ENCODE results near the gene TRMT1. TPM values are rescaled to one million over a fixed set of nuclear protein-coding genes. Genes with fewer than 3 reads are reported as not detected.
"Not testable (repeated sequence)": the region's sequence is repeated elsewhere in the genome, so short reads cannot be mapped to it uniquely, and the experiment has no call there.

TRMT1 gene
- total RNA-seq, 2 experiments from 2014 or later = 29.4 to 29.7 TPM

- Mint-ChIP-seq H3K4me1 (peaks cover 24% of the 10 kb centered on the region), H3K4me3 (peak overlapping the region; percentile 95), H3K36me3 (ENCODE audit: low read depth) (peaks cover 27% of the 10 kb centered on the region), H3K27ac (peak overlapping the region; percentile 24)
- H3K27me3 Mint-ChIP-seq, H3K9me3 Mint-ChIP-seq: not testable (repeated sequence)
- ChIA-PET CTCF (interaction anchor here (0.6 to 2.3 kb wide), 10 partner anchors 19 to 184 kb away, joined by 3 to 12 read pairs (median 4); no protein-coding TSS in a partner anchor), POLR2A (interaction anchor here (1.4 to 5.0 kb wide), 7 partner anchors 13 to 44 kb away, joined by 3 to 335 read pairs (median 10); partner anchors contain the start of gene NACC1)
- DNase-seq = peak; percentile 27
Observed at GRCh38 chr19:13149173-13149627, 32.7 kb upstream of the TRMT1 start.

- DNase-seq = no peak
- Mint-ChIP-seq H3K27ac (no peak overlapping the region), H3K36me3 (ENCODE audit: low read depth) (peaks cover 16% of the 10 kb centered on the region), H3K9me3 (no peaks in the 10 kb centered on the region), H3K27me3 (no peaks in the 10 kb centered on the region), H3K4me3 (no peak overlapping the region), H3K4me1 (peaks cover 21% of the 10 kb centered on the region)
- CTCF ChIA-PET = no interaction called here
- POLR2A ChIA-PET = interaction anchor here (2.3 kb wide), 1 partner anchor 11 kb away, joined by 8 read pairs; no protein-coding TSS in a partner anchor
Observed at GRCh38 chr19:13146763-13147563, 30.4 kb upstream of the TRMT1 start.

- POLR2A ChIA-PET = no interaction called here
- CTCF ChIA-PET = no interaction called here
- Mint-ChIP-seq H3K27me3 (no peaks in the 10 kb centered on the region), H3K27ac (peak overlapping the region; percentile 59), H3K4me3 (no peak overlapping the region), H3K36me3 (ENCODE audit: low read depth) (peaks cover 41% of the 10 kb centered on the region), H3K4me1 (peaks cover 2% of the 10 kb centered on the region), H3K9me3 (no peaks in the 10 kb centered on the region)
- no peak for DNase-seq
Observed at GRCh38 chr19:13139633-13140311, 23.2 kb upstream of the TRMT1 start.

GRCh38 chr19:13138916-13139198 lies 22.3 kb upstream of the TRMT1 start:
- CTCF ChIA-PET = no interaction called here
- no peak for DNase-seq
- POLR2A ChIA-PET = interaction anchor here (0.7 kb wide), 1 partner anchor 14 kb away, joined by 4 read pairs; no protein-coding TSS in a partner anchor
- no peaks in the 10 kb centered on the region for H3K27me3 Mint-ChIP-seq
- H3K9me3 Mint-ChIP-seq = no peaks in the 10 kb centered on the region
- H3K27ac Mint-ChIP-seq = no peak overlapping the region
- H3K4me1 Mint-ChIP-seq = peaks cover 7% of the 10 kb centered on the region
- H3K4me3 Mint-ChIP-seq = no peak overlapping the region
- peaks cover 37% of the 10 kb centered on the region for H3K36me3 Mint-ChIP-seq (ENCODE audit: low read depth)

GRCh38 chr19:13138171-13138915 lies 21.8 kb upstream of the TRMT1 start:
- no peak for DNase-seq
- Mint-ChIP-seq H3K4me3 (no peak overlapping the region), H3K9me3 (no peaks in the 10 kb centered on the region), H3K27me3 (no peaks in the 10 kb centered on the region), H3K4me1 (peaks cover 12% of the 10 kb centered on the region), H3K36me3 (ENCODE audit: low read depth) (peaks cover 39% of the 10 kb centered on the region), H3K27ac (no peak overlapping the region)
- POLR2A ChIA-PET = interaction anchor here (0.7 kb wide), 1 partner anchor 14 kb away, joined by 4 read pairs; no protein-coding TSS in a partner anchor
- CTCF ChIA-PET = no interaction called here

GRCh38 chr19:13137290-13137794 lies 20.8 kb upstream of the TRMT1 start:
- H3K4me3 Mint-ChIP-seq = no peak overlapping the region
- H3K4me1 Mint-ChIP-seq = peaks cover 22% of the 10 kb centered on the region
- ChIA-PET POLR2A (interaction anchor here (1.3 to 2.3 kb wide), 2 partner anchors 12 to 19 kb away, joined by 4 to 6 read pairs; partner anchors contain the start of genes IER2, NACC1 and STX10), CTCF (no interaction called here)
- no peaks in the 10 kb centered on the region for H3K27me3 Mint-ChIP-seq
- H3K27ac Mint-ChIP-seq = no peak overlapping the region
- H3K36me3 Mint-ChIP-seq (ENCODE audit: low read depth) = peaks cover 46% of the 10 kb centered on the region
- no peaks in the 10 kb centered on the region for H3K9me3 Mint-ChIP-seq
- no peak for DNase-seq

- H3K36me3 Mint-ChIP-seq (ENCODE audit: low read depth) = peaks cover 45% of the 10 kb centered on the region
- DNase-seq = no peak
- ChIA-PET POLR2A (interaction anchor here (2.3 kb wide), 1 partner anchor 14 kb away, joined by 6 read pairs; the partner anchor contains the start of genes IER2 and STX10), CTCF (no interaction called here)
- no peaks in the 10 kb centered on the region for H3K27me3 Mint-ChIP-seq
- H3K27ac Mint-ChIP-seq = no peak overlapping the region
- H3K9me3 Mint-ChIP-seq = no peaks in the 10 kb centered on the region
- peaks cover 33% of the 10 kb centered on the region for H3K4me1 Mint-ChIP-seq
- H3K4me3 Mint-ChIP-seq = no peak overlapping the region
Observed at GRCh38 chr19:13135068-13136062, 18.8 kb upstream of the TRMT1 start.

GRCh38 chr19:13134626-13135025 lies 18.1 kb upstream of the TRMT1 start:
- ChIA-PET POLR2A (interaction anchor here (4.4 to 5.1 kb wide), 2 partner anchors 16 to 18 kb away, joined by 42 to 65 read pairs; partner anchors contain the start of gene NACC1), CTCF (no interaction called here)
- H3K36me3 Mint-ChIP-seq (ENCODE audit: low read depth) = peaks cover 44% of the 10 kb centered on the region
- DNase-seq = no peak
- no peak overlapping the region for H3K27ac Mint-ChIP-seq
- no peaks in the 10 kb centered on the region for H3K9me3 Mint-ChIP-seq
- H3K27me3 Mint-ChIP-seq = no peaks in the 10 kb centered on the region
- no peak overlapping the region for H3K4me3 Mint-ChIP-seq
- peaks cover 36% of the 10 kb centered on the region for H3K4me1 Mint-ChIP-seq

- ChIA-PET POLR2A (interaction anchor here (0.9 to 5.1 kb wide), 9 partner anchors 8 to 35 kb away, joined by 3 to 65 read pairs (median 12); partner anchors contain the start of genes IER2, NACC1, STX10 and TRMT1), CTCF (interaction anchor here (0.6 to 2.2 kb wide), 3 partner anchors 14 to 73 kb away, joined by 3 to 13 read pairs (median 5); partner anchors contain the start of genes IER2 and STX10)
- no peak for DNase-seq
- peak overlapping the region; percentile 91 for H3K27ac Mint-ChIP-seq
- peaks cover 37% of the 10 kb centered on the region for H3K36me3 Mint-ChIP-seq (ENCODE audit: low read depth)
- no peaks in the 10 kb centered on the region for H3K27me3 Mint-ChIP-seq
- no peaks in the 10 kb centered on the region for H3K9me3 Mint-ChIP-seq
- H3K4me3 Mint-ChIP-seq = no peak overlapping the region
- peaks cover 39% of the 10 kb centered on the region for H3K4me1 Mint-ChIP-seq
Observed at GRCh38 chr19:13133241-13133870, 16.8 kb upstream of the TRMT1 start.

- peak; percentile 78 for DNase-seq
- H3K4me1 Mint-ChIP-seq = peaks cover 45% of the 10 kb centered on the region
- CTCF ChIA-PET = interaction anchor here (0.6 to 2.2 kb wide), 9 partner anchors 13 to 167 kb away, joined by 3 to 13 read pairs (median 4); partner anchors contain the start of genes IER2, NACC1 and STX10
- H3K4me3 Mint-ChIP-seq = peak overlapping the region; percentile 61
- peaks cover 34% of the 10 kb centered on the region for H3K36me3 Mint-ChIP-seq (ENCODE audit: low read depth)
- peak overlapping the region; percentile 91 for H3K27ac Mint-ChIP-seq
- H3K27me3 Mint-ChIP-seq = no peaks in the 10 kb centered on the region
- no peaks in the 10 kb centered on the region for H3K9me3 Mint-ChIP-seq
- POLR2A ChIA-PET = interaction anchor here (0.7 to 5.1 kb wide), 14 partner anchors 9 to 128 kb away, joined by 3 to 65 read pairs (median 9); partner anchors contain the start of genes IER2, NACC1, STX10 and TRMT1
Observed at GRCh38 chr19:13132471-13133180, 16.1 kb upstream of the TRMT1 start.
